ENCODE results near the gene NLRP5. TPM values are rescaled to one million over a fixed set of nuclear protein-coding genes. Genes with fewer than 3 reads are reported as not detected.

Gene NLRP5
- total RNA-seq, 1 experiment from 2014 or later, result not detected

DNA sequence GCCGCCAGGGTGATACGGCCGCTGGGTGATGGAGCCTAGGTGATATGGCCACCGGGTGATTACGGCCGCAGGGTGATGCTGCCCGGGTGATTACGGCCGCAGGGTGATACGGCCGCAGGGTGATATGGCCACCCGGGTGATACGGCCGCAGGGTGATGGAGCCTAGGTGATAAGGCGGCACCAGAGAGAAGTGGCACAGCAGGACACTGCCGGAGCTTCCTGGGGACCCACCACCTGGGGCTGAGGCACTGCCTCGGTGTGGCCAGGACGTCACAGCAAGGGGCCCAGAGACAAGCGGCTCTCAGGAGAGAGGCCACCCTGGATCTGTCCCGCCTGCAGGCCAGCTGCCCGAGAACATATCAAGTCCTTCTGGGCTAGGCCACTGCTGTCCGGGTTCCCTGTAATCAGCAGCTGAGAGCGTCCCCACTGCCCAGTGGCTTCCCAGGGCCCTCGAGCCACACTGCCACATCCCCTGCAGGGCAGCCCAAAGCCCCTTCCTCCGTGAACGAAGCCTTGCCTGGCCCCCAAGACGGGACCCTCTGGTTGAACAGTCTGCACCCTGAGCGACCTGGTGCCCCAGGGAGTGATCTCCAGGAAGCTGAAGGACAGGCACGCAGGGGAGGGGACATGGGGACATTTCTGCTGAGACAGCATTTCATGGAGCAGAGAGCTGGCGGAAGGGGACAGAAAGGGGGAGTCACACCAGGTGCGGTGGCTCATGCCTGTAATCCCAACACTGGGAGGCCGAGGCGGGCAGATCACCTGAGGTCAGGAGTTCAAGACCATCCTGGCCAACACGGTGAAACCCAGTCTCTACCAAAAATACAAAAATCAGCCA, 112.4 kb downstream of the NLRP5 start:
- Histone ChIP-seq H3K27me3 (replicated peaks; ENCODE audit: control insufficient read depth, insufficient read depth, low read length) (no peaks in the 10 kb centered on the region), H3K4me3 (ENCODE audit: low read depth, low read length) (no peak overlapping the region), H3K9me3 (no peaks in the 10 kb centered on the region), H3K36me3 (ENCODE audit: control insufficient read depth, insufficient read depth, low read length) (peaks cover 4% of the 10 kb centered on the region), H3K4me1 (no peaks in the 10 kb centered on the region)
- no peak overlapping the region for H3K27ac Mint-ChIP-seq (ENCODE audit: unreplicated experiment)
- POLR2A ChIA-PET, result no interaction called here
- no TSS peak for BruUV-seq (replicated peaks)
- intact Hi-C loops (cut with micrococcal nuclease; ENCODE audit: unreplicated experiment), result no loop called here
- DNase-seq, result no peak
- H3K36me3 Mint-ChIP-seq (ENCODE audit: insufficient read depth, unreplicated experiment), result peaks cover 74% of the 10 kb centered on the region
- no peak overlapping the region for H3K4me3 Mint-ChIP-seq (ENCODE audit: unreplicated experiment)
- CTCF ChIA-PET, result no interaction called here
- no peaks in the 10 kb centered on the region for H3K4me1 Mint-ChIP-seq (ENCODE audit: low read depth, unreplicated experiment)
- no peaks in the 10 kb centered on the region for H3K27me3 Mint-ChIP-seq (ENCODE audit: insufficient read depth, unreplicated experiment)
- H3K9me3 Mint-ChIP-seq (ENCODE audit: unreplicated experiment), result no peaks in the 10 kb centered on the region
- TF ChIP-seq, protein P1, sequence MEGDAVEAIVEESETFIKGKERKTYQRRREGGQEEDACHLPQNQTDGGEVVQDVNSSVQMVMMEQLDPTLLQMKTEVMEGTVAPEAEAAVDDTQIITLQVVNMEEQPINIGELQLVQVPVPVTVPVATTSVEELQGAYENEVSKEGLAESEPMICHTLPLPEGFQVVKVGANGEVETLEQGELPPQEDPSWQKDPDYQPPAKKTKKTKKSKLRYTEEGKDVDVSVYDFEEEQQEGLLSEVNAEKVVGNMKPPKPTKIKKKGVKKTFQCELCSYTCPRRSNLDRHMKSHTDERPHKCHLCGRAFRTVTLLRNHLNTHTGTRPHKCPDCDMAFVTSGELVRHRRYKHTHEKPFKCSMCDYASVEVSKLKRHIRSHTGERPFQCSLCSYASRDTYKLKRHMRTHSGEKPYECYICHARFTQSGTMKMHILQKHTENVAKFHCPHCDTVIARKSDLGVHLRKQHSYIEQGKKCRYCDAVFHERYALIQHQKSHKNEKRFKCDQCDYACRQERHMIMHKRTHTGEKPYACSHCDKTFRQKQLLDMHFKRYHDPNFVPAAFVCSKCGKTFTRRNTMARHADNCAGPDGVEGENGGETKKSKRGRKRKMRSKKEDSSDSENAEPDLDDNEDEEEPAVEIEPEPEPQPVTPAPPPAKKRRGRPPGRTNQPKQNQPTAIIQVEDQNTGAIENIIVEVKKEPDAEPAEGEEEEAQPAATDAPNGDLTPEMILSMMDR (IDR thresholded peaks at IDR 0.05; ENCODE audit: insufficient read depth in 1 of 2, low read depth in 1 of 2, low read length in 1 of 2, severe bottlenecking in 1 of 2, unreplicated experiment in 1 of 2), result no peak

DNA sequence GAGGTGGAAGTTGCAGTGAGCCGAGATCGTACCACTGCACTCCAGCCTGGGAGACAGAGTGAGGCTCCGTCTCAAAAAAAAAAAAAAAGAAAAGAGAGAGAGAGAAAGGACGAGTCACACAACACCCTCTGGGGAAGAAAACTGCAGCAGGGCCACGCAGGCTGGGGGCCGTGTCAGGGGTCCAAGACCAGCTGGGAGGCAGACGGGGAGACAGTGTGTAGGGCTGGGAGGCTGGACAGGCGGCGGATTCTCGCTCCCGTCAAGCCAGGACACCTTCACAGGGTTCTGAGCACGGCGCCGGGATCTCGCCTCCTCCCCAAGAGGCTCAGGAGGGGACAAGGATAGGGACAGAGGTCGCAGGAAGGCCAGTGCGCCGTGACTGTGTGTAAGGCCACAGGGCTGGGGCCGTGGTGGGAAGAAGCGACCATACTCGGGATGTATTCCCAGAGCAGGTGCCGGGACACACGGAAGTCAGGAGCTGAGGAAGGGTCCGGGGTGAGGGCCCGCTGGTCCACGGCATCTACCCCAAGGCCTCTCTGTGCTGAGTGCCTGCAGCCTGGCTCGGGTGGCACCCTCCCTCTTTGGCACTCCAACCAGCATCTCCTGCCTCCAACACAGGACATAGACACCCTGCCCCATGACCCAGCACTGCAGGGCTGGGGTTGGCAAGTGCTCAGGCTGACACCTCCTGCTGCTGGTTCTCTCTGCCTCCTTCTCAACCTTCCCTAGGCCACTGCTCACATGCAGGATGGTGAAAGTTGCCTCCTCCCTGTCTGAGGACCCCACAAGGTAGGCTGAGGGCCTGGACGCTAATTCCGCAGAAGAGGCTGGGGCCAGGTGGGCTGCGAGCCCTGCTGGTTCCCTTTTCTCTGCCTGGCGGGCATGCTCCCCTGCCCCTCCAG, 113.3 kb downstream of the NLRP5 start:
- no peak for DNase-seq
- Histone ChIP-seq H3K4me3 (ENCODE audit: low read depth, low read length) (no peak overlapping the region), H3K9me3 (no peaks in the 10 kb centered on the region), H3K27me3 (replicated peaks; ENCODE audit: control insufficient read depth, insufficient read depth, low read length) (no peaks in the 10 kb centered on the region), H3K36me3 (ENCODE audit: control insufficient read depth, insufficient read depth, low read length) (peaks cover 6% of the 10 kb centered on the region), H3K4me1 (no peaks in the 10 kb centered on the region)
- ChIA-PET CTCF (no interaction called here), POLR2A (no interaction called here)
- Mint-ChIP-seq H3K4me1 (ENCODE audit: low read depth, unreplicated experiment) (no peaks in the 10 kb centered on the region), H3K4me3 (ENCODE audit: unreplicated experiment) (no peak overlapping the region), H3K27me3 (ENCODE audit: insufficient read depth, unreplicated experiment) (no peaks in the 10 kb centered on the region), H3K9me3 (ENCODE audit: unreplicated experiment) (no peaks in the 10 kb centered on the region), H3K36me3 (ENCODE audit: insufficient read depth, unreplicated experiment) (peaks cover 71% of the 10 kb centered on the region), H3K27ac (ENCODE audit: unreplicated experiment) (no peak overlapping the region)
- intact Hi-C loops (cut with micrococcal nuclease; ENCODE audit: unreplicated experiment), result no loop called here
- TF ChIP-seq, protein P1 (IDR thresholded peaks at IDR 0.05; ENCODE audit: insufficient read depth in 1 of 2, low read depth in 1 of 2, low read length in 1 of 2, severe bottlenecking in 1 of 2, unreplicated experiment in 1 of 2), result no peak
- no TSS peak for BruUV-seq (replicated peaks)

- no peak for DNase-seq
- H3K4me3 Mint-ChIP-seq (ENCODE audit: unreplicated experiment), result no peak overlapping the region
- H3K4me1 ChIP-seq, result no peaks in the 10 kb centered on the region
- H3K9me3 Mint-ChIP-seq (ENCODE audit: unreplicated experiment), result no peaks in the 10 kb centered on the region
- H3K27ac Mint-ChIP-seq (ENCODE audit: unreplicated experiment), result no peak overlapping the region
- no peak overlapping the region for H3K4me3 ChIP-seq (ENCODE audit: low read depth, low read length)
- intact Hi-C loops (cut with micrococcal nuclease; ENCODE audit: unreplicated experiment), result no loop called here
- no peaks in the 10 kb centered on the region for H3K9me3 ChIP-seq
- POLR2A ChIA-PET, result no interaction called here
- no peaks in the 10 kb centered on the region for H3K27me3 Mint-ChIP-seq (ENCODE audit: insufficient read depth, unreplicated experiment)
- H3K36me3 Mint-ChIP-seq (ENCODE audit: insufficient read depth, unreplicated experiment), result peaks cover 64% of the 10 kb centered on the region
- CTCF ChIA-PET, result no interaction called here
- H3K36me3 ChIP-seq (ENCODE audit: control insufficient read depth, insufficient read depth, low read length), result peaks cover 6% of the 10 kb centered on the region
- no TSS peak for BruUV-seq (replicated peaks)
- H3K4me1 Mint-ChIP-seq (ENCODE audit: low read depth, unreplicated experiment), result peaks cover 4% of the 10 kb centered on the region
- H3K27me3 ChIP-seq (replicated peaks; ENCODE audit: control insufficient read depth, insufficient read depth, low read length), result no peaks in the 10 kb centered on the region
- TF ChIP-seq, protein P1 (IDR thresholded peaks at IDR 0.05; ENCODE audit: insufficient read depth in 1 of 2, low read depth in 1 of 2, low read length in 1 of 2, severe bottlenecking in 1 of 2, unreplicated experiment in 1 of 2), result no peak
Observed at GRCh38 chr19:56101095-56101494, 114.5 kb downstream of the NLRP5 start.

Measured in Caco-2 (cell line).